Measurements from ENCODE around the gene PATL2.
"Not testable (repeated sequence)": the region's sequence is repeated elsewhere in the genome, so short reads cannot be mapped to it uniquely, and the experiment has no call there.

Gene PATL2

DNA sequence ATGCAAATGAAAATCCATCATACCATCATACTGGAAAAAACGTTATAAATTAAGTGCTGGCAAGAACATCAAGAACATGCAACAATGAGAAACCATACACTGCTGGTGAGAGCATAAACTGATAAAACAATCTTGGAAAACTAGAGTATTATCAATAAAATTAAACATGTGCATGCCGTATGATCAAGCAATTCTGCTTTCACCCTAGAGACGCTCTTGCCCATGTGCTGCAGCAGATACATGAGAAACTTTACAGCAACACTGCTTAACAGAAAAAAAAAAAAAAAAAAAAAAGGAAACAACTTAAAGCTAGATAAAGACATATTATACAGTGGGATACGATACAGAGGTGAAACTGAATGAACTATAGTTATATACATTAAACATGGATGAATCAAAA is 69.5 kb downstream of the PATL2 start:
- DNase-seq, result no peak

DNA sequence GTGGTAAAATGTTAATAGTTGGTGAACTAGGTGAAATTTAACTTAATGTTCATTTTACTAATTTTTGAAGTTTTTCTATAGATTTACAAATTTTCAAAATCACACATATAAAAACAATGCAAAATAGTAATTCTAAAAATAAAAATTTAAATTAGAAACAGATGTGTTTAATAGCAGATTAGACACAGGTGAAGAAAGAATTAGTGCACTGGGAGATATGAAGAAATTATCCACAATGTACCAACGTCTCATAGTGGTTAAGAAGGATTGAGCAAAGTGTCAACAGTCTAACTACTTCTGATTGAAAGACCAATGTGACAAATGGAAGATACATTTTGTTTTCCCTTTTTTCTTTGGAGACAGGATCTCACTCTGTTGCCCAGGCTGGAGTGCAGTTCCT is 74.1 kb downstream of the PATL2 start:
- DNase-seq, result no peak

GRCh38 chr15:44633603-44634002 is 77.5 kb downstream of the PATL2 start:
- DNase-seq, result no peak

GRCh38 chr15:44625286-44625685 is 85.8 kb downstream of the PATL2 start:
- DNase-seq, result not testable (repeated sequence)

GRCh38 chr15:44623178-44623577 is 87.9 kb downstream of the PATL2 start:
- DNase-seq, result no peak

DNA sequence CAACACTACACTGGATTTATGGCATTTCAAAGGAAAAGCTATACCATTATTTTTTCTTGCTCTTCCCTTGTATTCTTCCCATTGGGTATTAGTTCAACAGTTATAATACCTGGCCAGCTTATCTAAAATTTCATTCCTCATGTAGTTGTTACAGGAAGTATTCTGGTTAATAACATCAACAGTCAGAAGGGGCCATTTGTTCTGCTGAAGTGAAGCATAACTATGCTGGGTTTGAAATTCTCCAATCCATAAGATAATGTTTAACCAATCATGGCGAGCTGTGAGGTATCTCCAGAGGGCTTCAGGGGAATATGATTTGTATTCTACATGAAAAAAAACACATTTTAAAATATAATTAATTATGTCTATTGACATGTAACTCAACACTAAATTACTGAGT is 91.0 kb downstream of the PATL2 start:
- no peak for DNase-seq

- no peak for DNase-seq
Measured at GRCh38 chr15:44616974-44617373, 94.1 kb downstream of the PATL2 start.

Data from NCI-H2171 (cell line).